Measurements from ENCODE around the gene ABHD11.

The ABHD11 gene

DNA sequence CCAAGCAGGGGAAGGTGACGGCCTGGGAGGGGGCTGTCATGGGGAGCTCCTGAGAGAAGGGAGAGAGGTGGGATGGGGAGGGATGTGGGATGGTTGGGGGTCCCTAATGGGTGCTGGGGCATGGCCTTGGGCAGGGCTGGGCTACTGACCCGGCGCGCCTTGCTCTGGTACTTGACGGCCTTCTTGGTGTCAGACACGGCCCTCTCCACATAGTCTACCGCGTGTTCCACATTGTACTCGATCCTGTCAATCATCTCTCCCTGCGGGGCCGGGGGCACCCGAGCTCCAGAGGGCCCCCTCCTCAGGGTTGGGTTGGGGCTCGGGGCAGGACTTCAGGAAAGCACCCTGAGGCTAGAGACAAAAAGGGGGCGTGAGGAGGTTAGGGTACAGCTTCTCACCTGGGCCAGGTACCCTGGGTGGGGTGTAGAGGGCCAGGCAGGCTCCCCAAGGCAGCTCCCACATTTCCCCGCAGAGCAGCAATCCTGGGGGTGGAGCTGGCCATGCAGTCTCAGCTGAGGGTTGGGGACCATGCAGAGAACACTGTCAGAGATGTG is 37.9 kb downstream of the ABHD11 start:
- DNase-seq: no peak

GRCh38 chr7:73700069-73700423 is 38.6 kb downstream of the ABHD11 start:
- no peak for DNase-seq

DNA sequence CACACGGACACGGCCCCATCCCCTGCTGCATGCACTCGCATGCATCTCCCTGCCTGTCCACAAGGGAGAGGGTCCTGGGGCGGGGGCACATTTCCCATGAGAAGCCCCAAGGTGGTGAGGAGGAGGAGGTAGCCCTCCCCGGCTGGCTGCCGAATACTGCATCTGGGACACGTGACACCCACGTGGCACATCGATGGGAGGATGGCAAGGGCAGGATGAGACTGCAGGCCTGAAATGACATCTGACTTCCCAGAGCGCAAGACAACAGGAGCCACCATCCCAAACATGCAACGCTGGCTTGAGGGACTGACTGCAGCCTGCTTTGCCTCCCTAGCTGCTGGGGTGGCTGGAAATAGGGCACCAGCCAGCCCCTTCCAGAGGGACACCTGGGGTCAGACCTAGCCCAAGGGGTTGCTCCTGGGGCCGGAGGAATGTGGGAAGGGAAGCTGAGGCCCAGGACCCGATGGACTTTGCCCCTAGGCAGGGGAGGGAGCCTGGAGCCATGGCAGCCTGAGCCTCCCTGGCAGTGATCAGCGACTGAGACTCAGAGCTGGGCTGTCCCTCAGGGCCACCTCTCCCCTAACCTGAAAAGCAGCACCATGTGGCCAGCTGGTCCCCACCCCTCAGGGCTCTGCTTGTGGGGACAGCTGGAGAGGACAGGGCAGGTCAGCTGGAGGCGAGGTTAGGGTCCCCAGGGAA is 39.1 kb downstream of the ABHD11 start:
- no peak for DNase-seq

DNA sequence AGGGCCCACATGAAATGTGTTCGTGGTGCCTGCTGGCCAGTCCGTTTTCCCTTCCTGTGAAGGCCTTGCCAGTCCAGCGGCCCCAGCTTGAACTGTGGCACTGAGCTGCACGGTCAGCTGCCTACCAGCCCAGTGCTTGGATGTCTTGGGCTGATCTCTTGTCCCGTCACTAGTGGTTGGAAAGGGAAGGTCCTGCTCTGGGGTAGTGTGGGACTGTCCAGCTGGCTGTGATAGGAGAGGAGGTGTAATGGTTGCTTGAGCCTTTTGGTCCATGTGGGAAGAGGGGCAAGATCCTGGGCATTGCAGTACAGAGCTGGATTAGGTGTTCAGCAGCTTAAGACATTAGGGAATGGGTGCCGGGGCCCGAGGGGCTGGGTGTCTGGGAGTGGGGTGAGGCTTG is 40.2 kb downstream of the ABHD11 start:
- no peak for DNase-seq

GRCh38 chr7:73696372-73696771 is 42.2 kb downstream of the ABHD11 start:
- no peak for DNase-seq

- DNase-seq: no peak
Observed at GRCh38 chr7:73690646-73691045, 48.0 kb downstream of the ABHD11 start.

DNA sequence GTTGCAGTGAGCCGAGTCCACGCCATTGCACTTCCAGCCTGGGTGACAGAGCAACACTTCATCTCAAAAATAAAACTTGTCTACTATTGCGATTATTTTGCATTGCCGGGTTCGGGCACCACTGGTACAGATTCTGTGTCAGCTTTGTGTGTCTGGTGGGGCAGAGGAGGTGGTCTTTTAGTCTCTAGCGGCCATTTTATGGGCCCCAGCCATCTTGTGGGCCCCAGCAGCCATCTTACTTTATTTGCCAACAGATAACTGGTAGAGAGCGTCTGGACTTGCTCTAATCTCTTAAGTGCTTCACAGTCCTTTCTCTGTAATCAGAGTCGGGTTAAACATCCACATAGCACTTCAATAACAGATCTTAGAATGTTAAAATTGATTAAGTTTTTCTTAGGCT is 50.3 kb downstream of the ABHD11 start:
- no peak for DNase-seq

Measured in T-helper 2 cell (primary cell).